NOMO-1 treated with dmso at 0.1 percent for 144 hours (cell line): ENCODE data around the gene NXT1.
"Not testable (repeated sequence)": the region's sequence is repeated elsewhere in the genome, so short reads cannot be mapped to it uniquely, and the experiment has no call there.

Source experiments
- DNase-seq: peaks from one replicate; lab custom pipeline; 2025; ENCODE audit not compliant: unreplicated experiment; lab: John Stamatoyannopoulos, UW

Gene NXT1

GRCh38 chr20:23350196-23350903 lies at the start of gene NXT1:
NXT1 (plus strand) TSS chr20:23350791; CDS start chr20:23354042, 3,251 bp downstream.
- DNase-seq = peak; percentile 86

GRCh38 chr20:23301436-23302050 lies 49.0 kb upstream of the NXT1 start:
- DNase-seq = no peak

GRCh38 chr20:23302386-23302785 lies 48.2 kb upstream of the NXT1 start:
- DNase-seq = no peak

- DNase-seq = no peak
Observed at GRCh38 chr20:23302801-23303200, 47.8 kb upstream of the NXT1 start.

- DNase-seq = no peak
Observed at GRCh38 chr20:23303325-23304102, 47.1 kb upstream of the NXT1 start.

GRCh38 chr20:23304616-23305015 lies 46.0 kb upstream of the NXT1 start:
- no peak for DNase-seq

- DNase-seq = no peak
Observed at GRCh38 chr20:23305098-23305497, 45.5 kb upstream of the NXT1 start.

GRCh38 chr20:23307393-23307792 lies 43.2 kb upstream of the NXT1 start:
- DNase-seq = not testable (repeated sequence)

GRCh38 chr20:23308024-23308423 lies 42.6 kb upstream of the NXT1 start:
- no peak for DNase-seq

- DNase-seq = no peak
Observed at GRCh38 chr20:23308908-23309307, 41.7 kb upstream of the NXT1 start.

GRCh38 chr20:23309781-23310180 lies 40.8 kb upstream of the NXT1 start:
- DNase-seq = no peak

- no peak for DNase-seq
Observed at GRCh38 chr20:23311947-23312506, 38.6 kb upstream of the NXT1 start.

GRCh38 chr20:23313271-23313670 lies 37.3 kb upstream of the NXT1 start:
- DNase-seq = no peak

- no peak for DNase-seq
Observed at GRCh38 chr20:23314699-23315098, 35.9 kb upstream of the NXT1 start.

GRCh38 chr20:23315099-23315498 lies 35.5 kb upstream of the NXT1 start:
- DNase-seq = no peak

- DNase-seq = no peak
Observed at GRCh38 chr20:23316626-23317025, 34.0 kb upstream of the NXT1 start.

- no peak for DNase-seq
Observed at GRCh38 chr20:23317081-23317480, 33.5 kb upstream of the NXT1 start.

GRCh38 chr20:23318347-23318746 lies 32.2 kb upstream of the NXT1 start:
- DNase-seq = no peak

- DNase-seq = no peak
Observed at GRCh38 chr20:23320317-23320716, 30.3 kb upstream of the NXT1 start.

- no peak for DNase-seq
Observed at GRCh38 chr20:23325107-23325506, 25.5 kb upstream of the NXT1 start.

GRCh38 chr20:23326774-23327173 lies 23.8 kb upstream of the NXT1 start:
- DNase-seq = no peak
